Stimulated activated CD4-positive, alpha-beta T cell treated with anti-CD3 and anti-CD28 coated beads, Interleukin-1b, Interleukin-23, amount 100 ng/mL, for 48 hours (primary cell): ENCODE results near the gene TIGD1.
A peak's percentile ranks its signal among the peaks of the same experiment; 100 is the strongest.
"Not testable (repeated sequence)": the region's sequence is repeated elsewhere in the genome, so short reads cannot be mapped to it uniquely, and the experiment has no call there.

Source experiments
- DNase-seq: peaks from one replicate; pipeline ENCODE4 v3.0.0-alpha.2; 2020

Gene TIGD1

GRCh38 chr2:232538671-232539070, 11.7 kb downstream of the TIGD1 start:
- DNase-seq, result no peak

DNA sequence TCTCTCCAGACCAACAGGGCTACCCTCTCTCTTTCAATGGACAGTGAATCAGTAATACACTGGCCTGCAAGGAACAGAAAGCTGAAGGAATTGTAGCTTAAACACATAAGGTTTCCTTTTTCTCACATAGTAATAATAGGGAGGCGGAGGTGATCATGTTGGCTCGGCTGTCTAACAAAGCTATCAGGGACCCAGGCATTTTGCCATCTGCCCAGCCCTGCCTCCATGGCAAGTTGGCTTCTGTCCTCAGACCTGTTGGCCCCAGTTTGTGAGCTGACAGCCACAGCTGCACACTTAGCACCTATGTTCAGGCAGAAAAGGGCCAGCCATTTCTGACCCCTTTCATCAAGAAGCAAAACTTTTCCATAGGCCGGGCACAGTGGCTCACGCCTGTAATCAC, 12.9 kb downstream of the TIGD1 start:
- DNase-seq, result no peak

DNA sequence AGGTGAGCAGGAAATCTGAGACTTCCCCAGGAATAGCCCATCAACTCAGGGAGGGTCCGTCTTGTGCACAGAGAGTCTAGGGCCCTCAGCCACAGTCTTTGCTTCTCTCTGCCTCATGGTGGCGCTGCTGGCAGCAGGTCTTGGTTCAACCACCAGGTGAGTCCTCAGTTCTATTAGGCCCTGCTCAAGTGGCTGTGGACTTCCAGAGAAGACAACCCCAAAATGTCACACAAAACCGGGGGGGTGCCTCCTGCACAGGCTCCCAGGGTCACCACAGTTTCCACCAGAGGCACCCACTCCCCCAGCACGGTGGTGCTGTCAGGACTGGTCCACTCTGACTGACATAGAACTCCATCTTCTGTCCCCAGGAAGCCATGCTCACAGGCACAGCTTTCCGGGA, 13.3 kb downstream of the TIGD1 start:
- no peak for DNase-seq

DNA sequence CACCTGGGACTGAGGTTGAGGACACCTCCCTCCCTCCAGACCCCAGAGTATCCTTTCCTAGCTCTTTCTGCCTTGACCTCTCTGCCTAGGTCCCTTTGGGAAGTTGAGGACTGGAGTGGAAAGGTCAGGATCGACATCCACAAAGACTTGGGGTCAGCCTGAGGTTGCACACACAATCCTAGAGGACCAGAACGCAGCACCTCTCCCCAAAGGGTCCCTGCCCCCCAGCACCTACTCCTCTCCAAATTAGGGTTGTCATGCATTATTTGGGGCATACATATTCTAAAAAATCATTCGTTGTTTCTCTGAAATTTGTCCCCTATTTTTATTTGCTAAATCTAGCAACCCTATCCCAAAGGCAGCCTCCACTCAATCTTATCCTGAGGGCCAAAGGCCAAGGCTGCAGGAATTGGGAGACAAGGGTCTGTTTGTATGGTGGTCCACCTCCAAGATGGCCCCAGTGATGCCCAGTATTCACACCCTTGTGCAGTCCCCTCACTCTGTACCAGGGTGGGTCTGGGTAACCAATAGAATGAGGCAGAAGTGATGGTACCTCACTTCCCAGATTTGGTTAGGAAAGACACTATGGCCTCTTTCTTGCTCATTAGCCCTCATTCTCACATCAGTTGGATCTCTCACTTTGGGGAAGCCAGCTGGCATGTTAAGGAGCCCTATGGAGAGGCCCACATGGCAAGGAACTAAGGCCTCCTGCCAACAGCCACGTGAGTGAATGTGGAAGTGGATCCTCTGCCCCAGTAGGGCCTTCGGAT, 14.4 kb downstream of the TIGD1 start:
- no peak for DNase-seq

DNA sequence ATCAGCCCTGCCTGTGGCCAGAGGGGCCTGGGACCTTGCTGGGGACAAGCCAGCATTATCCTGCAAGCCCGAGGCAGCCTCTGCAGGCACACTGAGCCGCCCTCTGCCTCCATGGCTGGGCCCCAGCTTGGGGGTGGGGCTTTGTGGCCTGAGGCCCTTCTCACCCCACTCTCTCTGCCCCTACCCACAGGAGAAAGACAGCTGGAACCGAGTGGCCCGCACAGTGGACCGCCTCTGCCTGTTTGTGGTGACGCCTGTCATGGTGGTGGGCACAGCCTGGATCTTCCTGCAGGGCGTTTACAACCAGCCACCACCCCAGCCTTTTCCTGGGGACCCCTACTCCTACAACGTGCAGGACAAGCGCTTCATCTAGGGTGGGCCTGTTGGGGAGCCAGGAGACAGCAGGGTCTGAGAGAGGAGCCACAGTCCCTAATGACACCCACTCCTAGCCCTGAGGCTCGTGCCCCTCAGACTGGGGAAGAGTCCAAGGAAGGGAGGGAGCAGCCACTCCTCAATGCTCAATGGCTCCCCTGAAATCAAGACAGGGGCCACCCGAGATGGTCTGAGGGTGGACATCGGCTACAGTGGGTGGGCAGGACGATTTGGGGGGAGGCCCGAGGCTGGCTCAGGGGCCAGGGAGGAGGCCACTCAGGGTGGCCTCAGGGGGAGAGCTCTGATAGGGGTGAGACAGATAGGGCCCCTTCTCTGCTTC, 15.3 kb downstream of the TIGD1 start:
- DNase-seq, result no peak

DNA sequence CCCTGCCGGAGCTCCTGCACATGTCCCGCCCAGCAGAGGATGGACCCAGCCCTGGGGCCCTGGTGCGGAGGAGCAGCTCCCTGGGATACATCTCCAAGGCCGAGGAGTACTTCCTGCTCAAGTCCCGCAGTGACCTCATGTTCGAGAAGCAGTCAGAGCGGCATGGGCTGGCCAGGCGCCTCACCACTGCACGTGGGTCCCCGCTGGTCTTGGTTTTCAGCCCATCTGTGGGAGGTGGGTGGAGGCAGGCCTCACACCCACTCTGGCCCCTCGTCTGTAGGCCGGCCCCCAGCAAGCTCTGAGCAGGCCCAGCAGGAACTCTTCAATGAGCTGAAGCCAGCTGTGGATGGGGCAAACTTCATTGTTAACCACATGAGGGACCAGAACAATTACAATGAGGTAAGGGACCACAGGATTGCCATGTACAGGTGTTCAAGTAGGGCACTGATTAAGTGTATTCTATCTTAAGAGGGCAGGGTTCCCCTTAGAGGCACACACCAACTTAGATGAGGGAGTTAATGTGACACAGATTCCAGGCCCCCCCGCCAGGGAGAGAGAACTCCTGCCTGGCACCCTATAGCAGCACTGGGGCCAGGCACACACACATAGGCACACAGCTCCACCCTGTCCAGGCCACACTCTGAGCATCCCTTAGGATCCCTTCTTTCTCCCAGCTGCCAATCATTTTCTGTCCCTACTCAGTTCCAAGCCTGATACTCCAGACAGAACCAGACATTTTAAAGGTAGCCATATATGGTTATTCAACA, 16.2 kb downstream of the TIGD1 start:
- DNase-seq, result no peak

DNA sequence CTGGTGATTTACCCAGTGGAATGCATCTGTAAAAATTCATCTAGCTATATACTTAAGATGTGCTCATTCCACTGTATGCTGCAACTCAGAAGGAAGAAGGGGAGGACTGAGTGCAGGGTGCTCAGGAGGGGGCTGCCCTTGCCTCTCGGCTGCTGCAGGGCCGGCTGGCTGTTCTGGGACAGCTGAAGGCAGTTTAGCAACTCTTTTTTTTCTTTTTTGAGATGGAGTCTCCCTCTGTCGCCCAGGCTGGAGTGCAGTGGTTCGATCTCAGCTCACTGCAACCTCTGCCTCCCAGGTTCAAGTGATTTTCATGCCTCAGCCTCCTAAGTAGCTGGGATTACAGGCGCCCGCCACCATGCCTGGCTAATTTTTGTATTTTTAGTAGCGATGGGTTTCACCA, 17.5 kb downstream of the TIGD1 start:
- DNase-seq, result not testable (repeated sequence)

DNA sequence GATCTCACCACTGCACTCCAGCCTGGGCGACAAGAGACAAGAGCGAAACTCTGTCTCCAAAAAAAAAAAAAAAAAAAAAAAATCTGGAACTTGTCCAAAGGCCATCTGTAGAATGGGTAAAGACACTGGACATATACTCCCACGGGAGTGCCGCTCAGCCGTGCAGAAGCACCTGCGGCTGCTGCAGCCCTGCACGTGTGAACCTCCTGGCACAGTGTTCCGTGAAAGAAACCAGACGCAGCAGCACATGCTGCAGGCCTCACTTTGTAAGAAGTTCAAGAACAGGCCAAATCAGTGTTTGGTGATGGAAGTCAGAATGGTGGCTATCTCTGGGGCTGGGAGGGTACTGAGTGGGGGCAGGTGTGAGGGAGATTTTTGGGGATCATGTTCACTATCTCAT, 17.9 kb downstream of the TIGD1 start:
- DNase-seq, result no peak

DNA sequence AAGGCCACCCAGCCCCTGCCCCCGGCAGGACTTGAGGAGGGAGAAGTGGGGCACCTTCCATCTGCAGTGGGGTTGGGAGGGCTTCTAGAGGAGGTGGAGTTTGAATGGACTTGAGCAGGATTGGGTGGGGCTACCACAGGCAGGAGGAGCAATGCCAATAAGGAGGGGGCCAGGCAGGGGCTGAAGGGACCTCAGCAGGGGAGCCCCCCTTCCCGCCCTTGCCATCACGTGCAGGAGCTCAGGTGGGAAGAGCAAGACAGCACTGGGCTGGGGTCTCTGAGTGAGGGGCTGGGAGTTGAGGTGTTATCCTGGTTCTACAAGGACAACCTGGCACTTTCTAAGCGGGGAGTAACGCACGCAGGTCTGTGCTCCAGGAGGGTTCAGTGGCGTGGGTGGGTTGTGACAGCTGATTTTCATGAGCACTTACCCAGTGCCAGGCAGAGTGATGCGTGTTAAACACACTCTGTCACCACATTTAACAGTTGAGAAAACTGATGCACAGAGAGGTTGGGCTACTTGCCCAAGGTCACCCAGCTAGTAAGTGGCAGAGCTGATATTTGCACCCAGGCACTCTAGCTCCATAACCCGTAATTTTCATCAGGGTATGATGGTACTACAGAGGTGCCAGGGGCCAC, 19.6 kb downstream of the TIGD1 start:
- DNase-seq, result no peak

DNA sequence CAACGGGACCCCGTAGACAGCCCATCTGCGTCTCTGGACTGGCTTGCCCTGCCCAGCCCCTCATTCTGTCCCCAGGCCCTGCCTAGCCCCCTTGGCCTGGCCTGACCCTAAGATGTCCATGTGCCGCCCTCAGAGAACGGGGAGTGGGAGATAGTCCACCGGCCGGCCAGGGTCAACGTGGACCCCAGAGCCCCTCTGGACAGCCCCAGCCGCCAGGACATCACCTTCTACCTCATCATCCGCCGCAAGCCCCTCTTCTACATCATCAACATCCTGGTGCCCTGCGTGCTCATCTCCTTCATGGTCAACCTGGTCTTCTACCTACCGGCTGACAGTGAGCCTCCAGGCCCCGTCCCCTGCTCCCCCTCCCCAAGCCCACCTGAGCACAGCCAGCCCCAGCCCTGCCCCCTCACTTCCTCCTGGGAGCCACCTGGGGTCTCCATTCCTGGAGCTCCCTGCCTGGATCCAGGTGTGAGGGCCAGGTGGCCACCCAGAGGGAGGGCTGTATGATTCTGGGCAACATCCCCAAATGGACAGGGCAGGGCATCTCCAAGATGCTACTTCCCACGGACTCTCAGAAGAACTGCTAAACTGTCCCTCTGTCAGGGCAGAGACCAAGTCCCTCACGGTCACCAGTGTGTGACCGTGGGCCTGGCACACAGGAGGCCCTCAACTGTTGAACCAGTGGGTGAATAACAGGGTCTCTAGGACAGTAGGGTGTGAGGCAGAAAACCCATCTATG, 20.4 kb downstream of the TIGD1 start:
- DNase-seq, result no peak

- no peak for DNase-seq
Measured at GRCh38 chr2:232528746-232529460, 21.5 kb downstream of the TIGD1 start.

- no peak for DNase-seq
Measured at GRCh38 chr2:232527905-232528470, 22.4 kb downstream of the TIGD1 start.

DNA sequence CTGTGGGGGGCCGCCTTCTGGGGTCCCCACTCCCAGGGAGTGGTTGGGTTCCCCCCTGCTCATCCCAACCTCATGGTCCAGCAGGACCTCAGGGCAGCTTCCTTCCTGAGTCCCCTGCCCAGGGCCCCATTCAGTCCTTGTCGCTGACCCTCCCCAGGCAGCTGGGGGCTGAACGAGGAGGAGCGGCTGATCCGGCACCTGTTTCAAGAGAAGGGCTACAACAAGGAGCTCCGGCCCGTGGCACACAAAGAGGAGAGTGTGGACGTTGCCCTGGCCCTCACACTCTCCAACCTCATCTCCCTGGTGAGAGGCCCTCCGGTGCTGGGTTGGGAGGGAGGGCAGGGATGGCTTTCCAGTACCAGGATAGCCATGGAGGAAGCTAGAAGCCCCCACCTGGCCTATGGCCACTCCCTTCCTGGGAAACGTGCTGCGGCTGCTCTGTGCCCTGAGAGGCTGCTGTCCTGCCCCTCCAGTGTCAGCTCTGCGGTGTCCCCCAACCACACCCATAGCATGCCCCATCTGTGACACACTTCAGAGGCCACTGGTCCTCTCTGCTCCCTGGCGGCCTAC, 23.9 kb downstream of the TIGD1 start:
- DNase-seq, result no peak

DNA sequence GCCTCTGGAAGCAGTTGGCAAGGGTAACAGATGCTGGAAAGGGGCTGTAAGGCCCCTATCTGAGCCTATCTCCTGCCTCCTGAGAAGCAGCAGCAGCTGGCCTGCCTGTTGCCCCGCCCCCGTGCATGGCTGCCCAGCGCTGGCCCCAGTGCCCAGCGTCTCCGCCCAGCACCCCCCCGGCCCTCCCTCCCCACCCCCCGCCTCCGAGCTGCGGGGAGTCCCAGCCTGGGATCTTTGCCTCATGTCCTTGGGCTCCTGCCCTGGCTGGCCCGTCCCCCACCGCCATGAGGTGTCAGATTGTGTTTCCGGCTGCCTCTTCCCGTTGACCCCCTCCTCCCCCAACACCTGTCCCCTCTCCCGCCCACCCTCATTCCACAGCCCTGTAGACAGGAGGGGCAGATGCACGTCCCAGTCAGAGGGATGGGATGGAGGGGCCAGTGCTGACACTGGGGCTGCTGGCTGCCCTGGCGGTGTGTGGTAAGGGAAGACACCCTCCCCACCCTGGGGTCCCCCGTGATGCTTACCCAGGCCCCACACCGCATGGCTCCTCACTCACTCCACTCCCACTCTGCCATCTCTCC, 24.5 kb downstream of the TIGD1 start, which contains the start of gene CHRND:
Gene CHRND (plus strand): TSS at position 370 of the 581 bp plus-strand sequence. CDS start 56 bp downstream, at position 426.
- no peak for DNase-seq

DNA sequence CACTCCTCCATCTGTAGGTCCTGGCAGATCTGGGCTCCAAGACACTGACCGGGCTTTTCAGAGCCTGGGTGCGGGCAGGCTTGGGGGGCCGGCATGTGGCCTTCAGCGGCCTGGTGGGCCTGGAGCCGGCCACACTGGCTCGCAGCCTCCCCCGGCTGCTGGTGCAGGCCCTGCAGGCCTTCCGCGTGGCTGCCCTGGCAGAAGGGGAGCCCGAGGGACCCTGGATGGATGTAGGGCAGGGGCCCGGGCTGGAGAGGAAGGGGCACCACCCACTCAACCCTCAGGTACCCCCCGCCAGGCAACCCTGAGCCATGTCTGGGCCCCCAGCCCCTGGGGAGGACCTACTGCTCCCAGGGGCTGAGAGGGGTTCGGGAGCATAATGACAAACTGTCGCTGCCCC, 25.2 kb downstream of the TIGD1 start:
- DNase-seq, result no peak

DNA sequence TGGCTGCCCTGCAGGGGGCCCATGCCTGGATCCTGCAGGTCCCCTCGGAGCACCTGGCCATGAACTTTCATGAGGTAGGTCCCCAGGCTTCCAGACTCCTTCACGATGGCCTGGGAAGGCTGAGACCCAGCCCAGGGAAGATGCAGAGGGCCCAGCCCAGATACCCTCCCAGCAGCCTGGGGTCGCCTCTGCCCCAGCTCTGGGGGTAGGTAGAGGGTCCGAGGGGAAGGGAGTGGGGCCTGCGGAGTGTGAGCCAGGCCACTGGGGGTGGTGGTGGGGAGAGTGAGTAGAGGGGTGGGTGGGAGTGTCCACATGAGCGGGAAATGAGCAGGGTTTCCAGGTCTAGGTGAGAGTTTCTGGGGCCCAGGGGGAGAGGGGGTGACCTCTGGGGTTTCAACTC, 25.6 kb downstream of the TIGD1 start:
- DNase-seq, result no peak

DNA sequence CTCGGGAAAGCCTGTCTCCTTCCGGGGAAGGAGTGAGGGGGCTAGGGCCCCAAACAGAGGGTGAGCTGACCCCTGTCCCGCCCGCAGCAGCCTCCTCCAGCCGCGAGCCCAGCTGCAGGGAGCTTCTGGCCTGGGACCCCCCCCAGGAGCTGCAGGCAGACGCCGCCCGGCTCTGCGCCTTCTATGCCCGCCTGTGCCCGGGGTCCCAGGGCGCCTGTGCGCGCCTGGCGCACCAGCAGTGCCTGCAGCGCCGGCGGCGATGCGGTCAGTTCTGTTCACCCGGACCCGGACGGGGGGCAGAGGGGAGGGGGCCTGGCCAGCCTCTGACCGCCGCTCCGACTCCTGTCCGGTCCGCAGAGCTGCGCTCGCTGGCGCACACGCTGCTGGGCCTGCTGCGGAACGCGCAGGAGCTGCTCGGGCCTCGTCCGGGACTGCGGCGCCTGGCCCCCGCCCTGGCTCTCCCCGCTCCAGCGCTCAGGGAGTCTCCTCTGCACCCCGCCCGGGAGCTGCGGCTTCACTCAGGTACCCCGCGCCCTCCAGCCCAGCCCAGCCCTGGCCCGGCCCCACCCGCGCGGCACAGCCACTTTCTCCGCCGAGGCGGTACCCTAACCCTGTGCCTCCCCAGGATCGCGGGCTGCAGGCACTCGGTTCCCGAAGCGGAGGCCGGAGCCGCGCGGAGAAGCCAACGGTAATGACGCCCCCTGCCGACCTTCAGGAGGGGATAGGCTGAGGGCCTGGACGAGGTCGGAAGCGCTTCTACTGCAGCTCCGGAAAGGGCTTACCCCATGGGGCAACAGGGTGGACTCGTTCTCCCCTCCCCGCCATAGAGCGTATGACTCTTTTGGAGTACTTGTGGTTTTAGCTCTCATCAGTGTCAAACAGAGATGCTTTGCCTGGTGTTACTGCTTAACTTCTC, 26.4 kb downstream of the TIGD1 start:
- DNase-seq, result peak; percentile 26

DNA sequence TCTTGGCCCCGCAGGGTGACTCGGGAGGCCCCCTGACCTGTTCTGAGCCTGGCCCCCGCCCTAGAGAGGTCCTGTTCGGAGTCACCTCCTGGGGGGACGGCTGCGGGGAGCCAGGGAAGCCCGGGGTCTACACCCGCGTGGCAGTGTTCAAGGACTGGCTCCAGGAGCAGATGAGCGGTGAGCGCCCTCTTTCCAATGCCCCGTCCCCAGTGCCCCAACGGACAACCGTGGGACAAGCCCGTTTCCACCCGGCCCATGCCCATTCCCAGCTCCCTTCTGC, 27.0 kb downstream of the TIGD1 start:
- DNase-seq, result no peak

- no peak for DNase-seq
Measured at GRCh38 chr2:232522623-232523401, 27.5 kb downstream of the TIGD1 start.
